Right ventricle myocardium superior (tissue), 1 donor: ENCODE results near the gene KRTAP3-2. TPM values are rescaled to one million over a fixed set of nuclear protein-coding genes. Genes with fewer than 3 reads are reported as not detected.
A peak's percentile ranks its signal among the peaks of the same experiment; 100 is the strongest.
"Not testable (repeated sequence)": the region's sequence is repeated elsewhere in the genome, so short reads cannot be mapped to it uniquely, and the experiment has no call there.

Experiments used
- ATAC-seq: fragments of 200-7000 bp; cut with Tn5 transposase; one replicate; pipeline ENCODE4 v1.9.1; 2020; ENCODE audit warnings: mild to moderate bottlenecking; ENCODE audit not compliant: poor library complexity
- DNase-seq: peaks from one replicate; pipeline ENCODE4 v3.0.0-alpha.2; 2020
- intact Hi-C: fragments of 100-400 bp; cut with DNase I; formaldehyde crosslinking; loops from one replicate; pipeline ENCODE4 v1.11.2; 2022
- long read RNA-seq: library from polyadenylated mRNA; unstranded; transcript quantifications from one replicate; pipeline ENCODE4 v2.0.0, GENCODE V29; 2021
- total RNA-seq: library from RNA; stranded (reverse); fragmentation: NEBNext Ultra II Directional; extraction: Animal tissue kit (Norgen Biotek cat#: 25700); gene quantifications from one replicate; pipeline ENCODE4 v1.2.1, GENCODE V29; 2021
- donor health status: DM: no; HTN: yes; CAD: no; lungs with severe emphysema.

Gene KRTAP3-2
- not detected for total RNA-seq
- long read RNA-seq: 0 reads

GRCh38 chr17:40999563-40999962, at the start of gene KRTAP3-2:
Gene KRTAP3-2 (minus strand): TSS chr17:40999906. CDS start chr17:40999853, 53 bp downstream.
- intact Hi-C loops, ATAC-seq: not testable (repeated sequence)

DNA sequence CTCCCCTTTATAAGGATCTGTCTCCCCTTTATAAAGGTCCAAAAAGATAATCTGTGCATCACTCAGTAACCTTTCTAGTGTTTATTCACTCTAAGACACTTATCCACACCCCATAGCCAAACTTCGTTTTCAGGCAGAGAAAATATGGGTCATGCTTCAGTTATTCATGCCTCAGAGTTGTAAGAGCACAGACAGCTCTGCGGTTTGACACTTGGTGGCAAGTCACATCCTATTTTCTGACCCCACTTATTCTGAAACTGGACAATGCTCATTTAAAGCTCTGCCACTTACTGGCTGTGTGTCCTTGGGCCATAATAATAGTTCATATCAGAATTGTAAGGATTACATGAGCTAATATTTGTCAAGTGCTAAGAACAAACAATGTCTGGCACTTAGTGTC, 49.4 kb upstream of the KRTAP3-2 start:
- DNase-seq (no peak), ATAC-seq (no peak)
- intact Hi-C loops: no loop called here

More at GRCh38 chr17:40999563-40999962, at the start of gene KRTAP3-2:
- not testable (repeated sequence) for DNase-seq

GRCh38 chr17:41048441-41048840, 48.7 kb upstream of the KRTAP3-2 start:
- ATAC-seq (no peak), DNase-seq (no peak)
- intact Hi-C loops: no loop called here

- ATAC-seq, DNase-seq, intact Hi-C loops: not testable (repeated sequence)
Observed at GRCh38 chr17:41046735-41047465, 47.2 kb upstream of the KRTAP3-2 start, which contains the start of gene KRTAP2-1. Gene KRTAP2-1 (minus strand): TSS chr17:41047316. CDS start chr17:41047267, 49 bp downstream.

DNA sequence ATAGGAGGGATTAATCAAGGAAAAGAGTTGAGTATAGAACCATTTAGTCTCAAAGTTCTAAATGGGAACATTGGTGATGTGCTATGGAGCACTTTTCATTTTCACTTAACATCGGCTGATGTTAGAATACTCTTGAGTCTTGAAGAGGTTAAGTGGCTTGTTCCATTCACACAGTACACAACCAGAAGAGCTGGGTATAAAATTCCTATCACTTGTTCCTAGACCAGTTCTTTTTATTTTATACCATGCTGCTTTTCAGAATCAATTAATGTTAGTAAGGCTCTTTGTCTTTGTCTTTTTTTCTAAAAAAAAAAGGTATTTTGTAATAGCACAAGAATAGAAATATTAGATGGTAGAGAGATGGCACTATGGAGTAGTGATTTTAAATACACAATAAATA, 43.2 kb upstream of the KRTAP3-2 start:
- intact Hi-C loops: no loop called here
- ATAC-seq (no peak), DNase-seq (no peak)

DNA sequence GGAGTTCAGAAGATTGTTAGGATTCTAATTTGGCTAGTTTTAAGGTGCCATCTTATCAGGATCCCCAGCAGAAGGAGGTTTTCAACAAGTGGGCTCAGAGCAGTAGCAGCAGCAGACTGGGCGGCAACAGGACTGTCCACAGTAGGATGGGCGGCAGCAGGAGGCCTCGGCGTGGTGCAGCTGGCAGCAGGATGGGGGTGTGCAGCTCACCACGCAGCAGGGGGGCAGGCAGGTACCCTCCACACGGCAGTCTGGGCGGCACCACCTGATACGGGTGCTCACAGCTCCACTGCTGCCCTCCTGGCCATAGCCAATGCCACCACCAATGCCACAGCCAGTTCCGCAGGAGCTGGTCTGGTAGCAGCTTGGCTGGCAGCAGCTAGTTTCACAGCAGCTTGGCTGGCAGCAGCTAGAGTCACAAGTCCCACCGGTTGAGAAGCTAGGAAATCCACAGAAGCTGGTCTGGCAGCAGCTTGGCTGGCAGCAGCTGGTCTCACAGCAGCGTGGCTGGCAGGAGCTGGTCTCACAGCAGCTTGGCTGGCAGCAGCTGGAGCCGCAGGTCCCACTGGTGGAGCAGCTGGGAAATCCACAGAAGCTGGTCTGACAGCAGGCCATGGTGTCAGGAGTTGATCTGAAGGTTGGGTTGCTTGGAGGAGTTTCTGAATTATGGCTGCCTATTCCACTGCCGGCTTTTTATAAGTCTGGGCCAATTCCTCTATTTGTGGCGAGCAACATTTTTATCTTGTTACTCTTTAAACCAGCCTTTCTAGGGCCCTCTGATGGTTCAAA, 41.3 kb upstream of the KRTAP3-2 start, which contains the start of gene KRTAP1-1:
TSS of gene KRTAP1-1 (minus strand) at position 668 of the 789 bp plus-strand sequence. CDS start at position 615, 53 bp downstream.
- ATAC-seq, DNase-seq, intact Hi-C loops: not testable (repeated sequence)

DNA sequence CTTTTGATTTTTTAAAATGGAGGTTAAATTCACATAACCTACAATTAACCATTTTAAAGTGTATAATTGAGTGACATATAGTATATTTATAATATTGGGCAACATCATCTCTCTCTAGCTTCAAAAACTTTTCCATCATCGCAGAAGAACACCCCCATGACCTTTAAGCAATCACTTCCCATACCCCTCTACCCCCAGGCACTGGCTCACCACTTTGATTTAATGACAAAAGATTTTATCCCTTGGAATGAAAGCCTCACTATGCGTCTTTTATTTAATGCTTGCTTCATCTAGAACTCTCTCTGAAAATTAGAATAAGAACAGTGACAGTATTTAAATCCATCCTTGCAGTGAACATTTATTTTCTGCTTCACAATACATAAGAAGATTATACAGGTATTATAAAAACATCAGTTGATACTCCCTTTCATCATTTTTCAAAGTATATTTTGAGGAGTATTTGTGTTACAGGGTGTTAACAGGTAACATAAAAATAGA, 38.2 kb upstream of the KRTAP3-2 start:
- intact Hi-C loops: no loop called here
- DNase-seq (no peak), ATAC-seq (no peak)

DNA sequence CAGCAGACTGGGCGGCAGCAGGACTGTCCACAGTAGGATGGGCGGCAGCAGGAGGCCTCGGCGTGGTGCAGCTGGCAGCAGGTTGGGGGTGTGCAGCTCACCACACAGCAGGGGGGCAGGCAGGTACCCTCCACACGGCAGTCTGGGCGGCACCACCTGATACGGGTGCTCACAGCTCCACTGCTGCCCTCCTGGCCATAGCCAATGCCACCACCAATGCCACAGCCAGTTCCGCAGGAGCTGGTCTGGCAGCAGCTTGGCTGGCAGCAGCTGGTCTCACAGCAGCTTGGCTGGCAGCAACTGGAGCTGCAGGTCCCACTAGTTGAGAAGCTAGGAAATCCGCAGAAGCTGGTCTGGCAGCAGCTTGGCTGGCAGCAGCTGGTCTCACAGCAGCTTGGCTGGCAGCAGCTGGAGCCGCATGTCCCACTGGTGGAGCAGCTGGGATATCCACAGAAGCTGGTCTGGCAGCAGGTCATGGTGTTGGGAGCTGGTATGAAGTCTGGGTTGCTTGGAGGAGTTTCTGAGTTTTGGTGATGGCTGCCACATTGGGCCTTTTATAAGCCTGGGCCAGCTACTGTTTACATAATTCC, 34.7 kb upstream of the KRTAP3-2 start, which contains the start of gene KRTAP1-3:
TSS of gene KRTAP1-3 (minus strand) at position 529 of the 590 bp plus-strand sequence. CDS start at position 476, 53 bp downstream.
- ATAC-seq, DNase-seq, intact Hi-C loops: not testable (repeated sequence)

DNA sequence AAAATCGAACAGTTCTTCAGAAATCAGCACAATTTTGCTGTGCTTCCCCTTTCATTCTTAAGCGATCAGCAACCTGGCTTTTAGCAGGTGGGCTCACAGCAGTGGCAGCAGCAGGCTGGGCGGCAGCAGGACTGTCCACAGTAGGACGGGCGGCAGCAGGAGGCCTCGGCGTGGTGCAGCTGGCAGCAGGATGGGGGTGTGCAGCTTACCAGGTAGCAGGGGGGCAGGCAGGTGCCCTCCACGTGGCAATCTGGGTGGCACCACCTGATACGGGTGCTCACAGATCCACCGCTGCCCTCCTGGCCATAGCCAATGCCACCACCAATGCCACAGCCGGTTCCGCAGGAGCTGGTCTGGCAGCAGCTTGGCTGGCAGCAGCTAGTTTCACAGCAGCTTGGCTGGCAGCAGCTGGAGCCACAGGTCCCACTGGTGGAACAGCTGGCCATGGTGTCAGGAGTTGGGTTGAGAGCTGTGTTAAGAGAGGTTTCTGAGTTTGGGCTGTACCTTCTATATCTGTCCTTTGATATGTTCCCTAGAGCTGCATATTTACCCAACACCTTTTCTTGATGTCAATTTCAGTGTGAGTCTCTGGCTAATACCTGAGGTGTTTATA, 30.0 kb upstream of the KRTAP3-2 start, which contains the start of gene KRTAP1-4:
TSS of gene KRTAP1-4 (minus strand) at position 563 of the 613 bp plus-strand sequence. CDS start at position 446, 117 bp downstream.
- intact Hi-C loops: no loop called here
- DNase-seq (no peak), ATAC-seq (no peak)

DNA sequence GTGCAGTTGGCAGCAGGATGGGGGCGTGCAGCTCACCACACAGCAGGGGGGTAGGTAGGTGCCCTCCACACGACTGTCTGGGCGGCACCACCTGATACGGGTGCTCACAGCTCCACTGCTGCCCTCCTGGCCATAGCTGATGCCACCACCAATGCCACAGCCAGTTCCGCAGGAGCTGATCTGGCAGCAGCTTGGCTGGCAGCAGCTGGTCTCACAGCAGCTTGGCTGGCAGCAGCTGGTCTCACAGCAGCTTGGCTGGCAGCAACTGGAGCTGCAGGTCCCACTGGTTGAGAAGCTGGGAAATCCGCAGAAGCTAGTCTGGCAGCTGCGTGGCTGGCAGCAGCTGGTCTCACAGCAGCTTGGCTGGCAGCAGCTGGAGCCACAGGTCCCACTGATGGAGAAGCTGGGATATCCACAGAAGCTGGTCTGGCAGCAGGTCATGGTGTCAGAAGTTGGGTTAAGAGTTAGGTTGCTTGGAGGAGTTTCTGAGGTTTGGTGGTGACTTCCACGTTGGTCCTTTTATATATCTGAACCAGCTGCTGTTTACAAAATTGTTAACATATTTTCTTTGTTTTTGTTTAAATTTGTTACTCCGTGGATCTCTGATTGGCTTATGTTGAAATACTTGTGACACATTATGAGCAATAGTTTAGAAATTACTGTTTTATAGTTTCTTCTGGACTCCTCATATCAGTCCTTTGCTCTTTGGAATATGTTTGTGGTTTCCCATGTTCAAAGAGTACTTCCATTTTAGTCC, 27.2 kb upstream of the KRTAP3-2 start, which contains the start of gene KRTAP1-5:
TSS of gene KRTAP1-5 (minus strand) at position 494 of the 757 bp plus-strand sequence. CDS start at position 441, 53 bp downstream.
- intact Hi-C loops: no loop called here
- DNase-seq (no peak), ATAC-seq (no peak)

DNA sequence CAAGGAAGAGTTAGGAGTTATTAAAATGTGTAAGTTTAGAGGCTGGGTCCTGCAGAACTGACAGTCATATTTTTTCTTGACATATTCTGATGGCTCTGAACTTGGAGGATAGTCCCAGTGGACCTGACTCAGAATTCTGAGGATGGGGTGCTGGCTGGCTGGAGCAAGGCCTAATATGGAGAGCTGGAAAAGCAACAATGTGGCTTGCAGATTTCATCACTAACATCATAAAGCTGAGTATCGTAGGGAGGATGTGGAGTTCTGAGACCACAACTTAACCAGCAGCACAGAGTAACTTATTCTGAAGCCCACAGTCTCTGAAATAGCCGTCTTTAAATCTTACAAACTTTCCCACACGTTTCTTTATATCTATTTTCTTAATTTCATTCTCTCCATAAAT, 25.0 kb upstream of the KRTAP3-2 start:
- no peak for ATAC-seq
- intact Hi-C loops: no loop called here
- no peak for DNase-seq

- ATAC-seq: no peak
- intact Hi-C loops: no loop called here
Observed at GRCh38 chr17:41020336-41020735, 20.6 kb upstream of the KRTAP3-2 start.

GRCh38 chr17:41019415-41019814, 19.7 kb upstream of the KRTAP3-2 start:
- intact Hi-C loops: no loop called here
- no peak for ATAC-seq
- no peak for DNase-seq

More at GRCh38 chr17:41020336-41020735, 20.6 kb upstream of the KRTAP3-2 start:
- DNase-seq: no peak

DNA sequence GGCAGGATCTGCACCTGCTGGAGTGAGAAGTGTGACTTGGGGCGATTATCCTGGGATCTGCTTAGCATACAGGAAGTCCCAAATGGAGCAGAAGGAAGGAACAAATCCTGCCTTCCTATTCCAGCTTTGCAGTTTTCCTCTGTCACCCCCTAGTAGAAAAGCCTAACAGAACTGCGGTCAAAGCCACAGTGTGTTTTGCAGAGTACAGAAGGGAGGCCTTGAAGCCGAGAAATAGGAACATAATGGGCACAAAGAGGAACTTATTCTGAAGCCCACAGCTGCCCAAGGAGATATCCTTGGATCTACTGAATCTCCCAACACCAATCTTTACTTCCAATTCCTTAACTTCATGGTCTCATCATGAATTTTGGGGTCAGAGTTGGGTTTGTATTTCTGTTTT, 18.8 kb upstream of the KRTAP3-2 start:
- DNase-seq (no peak), ATAC-seq (no peak)
- intact Hi-C loops: no loop called here

- DNase-seq: no peak
- no peak for ATAC-seq
- intact Hi-C loops: no loop called here
Observed at GRCh38 chr17:41016578-41017215, 17.0 kb upstream of the KRTAP3-2 start.

DNA sequence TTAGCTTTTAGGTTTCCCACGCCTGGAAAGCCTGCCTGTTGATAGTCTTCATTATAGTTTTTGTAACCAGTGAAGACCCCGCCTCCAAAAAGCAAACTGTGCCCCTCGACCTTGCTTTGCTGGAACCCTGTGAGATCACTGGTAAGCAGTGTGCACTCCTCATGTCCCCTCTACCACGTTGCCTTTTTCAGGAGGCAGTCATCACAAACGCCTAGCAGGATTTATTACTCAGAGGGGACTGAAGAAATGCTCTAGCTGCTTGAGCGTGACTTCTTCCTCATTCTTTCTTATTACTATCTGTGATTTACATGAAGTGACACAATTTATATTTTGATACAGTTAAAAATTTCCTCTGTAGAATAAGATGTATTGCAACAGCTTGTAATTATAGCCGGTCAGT, 15.7 kb upstream of the KRTAP3-2 start:
- ATAC-seq: no peak
- intact Hi-C loops: no loop called here

DNA sequence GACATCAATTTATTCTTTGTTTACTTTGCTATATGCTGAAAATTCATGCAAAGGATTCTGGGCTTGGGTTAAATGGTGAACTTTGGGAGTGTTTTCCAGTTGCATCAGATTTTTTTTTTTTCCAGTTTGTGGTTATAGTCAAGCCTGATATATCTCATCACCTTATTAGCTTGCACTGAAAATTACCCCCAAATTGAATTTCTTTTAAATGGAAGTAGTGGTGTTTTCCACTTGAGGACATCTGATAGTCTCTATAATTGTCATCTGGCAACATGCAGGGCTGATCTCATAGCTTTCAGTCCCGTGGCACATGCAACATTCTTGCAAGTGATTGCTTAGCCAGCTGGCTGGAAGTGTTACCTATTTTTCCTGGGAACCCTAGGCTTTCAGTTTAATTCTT, 13.9 kb upstream of the KRTAP3-2 start:
- intact Hi-C loops: no loop called here
- DNase-seq: no peak
- peak; percentile 48 for ATAC-seq

More for the DNA sequence above, 15.7 kb upstream of the KRTAP3-2 start:
- no peak for DNase-seq
